SK-N-SH (cell line): Measurements from ENCODE around the gene FTO. TPM values are rescaled to one million over a fixed set of nuclear protein-coding genes. Genes with fewer than 3 reads are reported as not detected.
A peak's percentile ranks its signal among the peaks of the same experiment; 100 is the strongest.

Experiments used
- CTCF ChIA-PET: fragments of 300-600, 350-600 bp; formaldehyde crosslinking; extraction: SDS; loops from one replicate; lab custom pipeline; 2021; lab: Yijun Ruan, JAX
- POLR2A ChIA-PET: fragments of 350-600 bp; sonication (Branson Sonifier 250); formaldehyde crosslinking; extraction: SDS; loops from one replicate; lab custom pipeline; 2020; ENCODE audit warnings: antibody characterized with exemption, inconsistent platforms; lab: Yijun Ruan, JAX
- DNase-seq: peaks from one replicate; pipeline ENCODE4 v3.0.0; 2012
- H2AFZ ChIP-seq: fragments of 200-600 bp; sonication (generic); 2 replicates; pipeline ENCODE4 v1.8.1; 2016; ENCODE audit warnings: antibody characterized with exemption, mild to moderate bottlenecking, low read depth
- H3F3A ChIP-seq: fragments of 200-600 bp; sonication (generic); replicated peaks from 2 replicates; pipeline ENCODE3; 2016; ENCODE audit warnings: antibody characterized with exemption, mild to moderate bottlenecking; ENCODE audit not compliant: insufficient read depth
- H3K27ac ChIP-seq, 2 experiments: fragments of 200-500 bp in 1 of 2; fragments of 200-600 bp in 1 of 2; sonication (Bioruptor generic) in 1 of 2; sonication (generic), shearing (Covaris generic) in 1 of 2; 2 replicates each; pipeline versions ENCODE4 v1.5.1 to v1.6.1; 2014 to 2016; ENCODE audit warnings: low read depth in 2 of 2, inconsistent platforms in 1 of 2, low read length in 1 of 2, mild to moderate bottlenecking in 1 of 2, mixed read lengths in 1 of 2
- H3K27me3 ChIP-seq: fragments of 200-600 bp; sonication (generic), shearing (Covaris generic); 2 replicates; pipeline ENCODE4 v1.6.1; 2016; ENCODE audit warnings: mixed run types; ENCODE audit not compliant: insufficient read depth
- H3K36me3 ChIP-seq, 2 experiments: fragments of 200-500 bp in 1 of 2; fragments of 200-600 bp in 1 of 2; sonication (Bioruptor generic) in 1 of 2; sonication (generic) in 1 of 2; replicated peaks in 1 of 2; 2 replicates each; pipeline versions ENCODE3 to v1.5.1; 2014 to 2016; ENCODE audit warnings: low read length in 1 of 2, mild to moderate bottlenecking in 1 of 2; ENCODE audit not compliant: insufficient read depth in 2 of 2, control insufficient read depth in 1 of 2
- H3K4me1 ChIP-seq, 2 experiments: fragments of 200-500 bp in 1 of 2; fragments of 200-600 bp in 1 of 2; sonication (Bioruptor generic) in 1 of 2; sonication (generic), shearing (Covaris generic) in 1 of 2; 2 replicates each; pipeline versions ENCODE4 v1.5.1 to v1.6.1; 2014 to 2016; ENCODE audit warnings: low read depth in 1 of 2, low read length in 1 of 2, mixed run types in 1 of 2; ENCODE audit not compliant: insufficient read depth in 2 of 2, control insufficient read depth in 1 of 2
- H3K4me2 ChIP-seq: fragments of 200-600 bp; sonication (generic), shearing (Covaris generic); 2 replicates; pipeline ENCODE4 v1.6.1; 2017; ENCODE audit warnings: mixed run types
- H3K4me3 ChIP-seq, 2 experiments: fragments of 200-500 bp in 1 of 2; fragments of 200-600 bp in 1 of 2; sonication (Bioruptor generic) in 1 of 2; sonication (generic), shearing (Covaris generic) in 1 of 2; 2 replicates each; pipeline versions ENCODE4 v1.5.1 to v1.8.1; 2014 to 2016; ENCODE audit warnings: low read depth in 2 of 2, inconsistent platforms in 1 of 2, low read length in 1 of 2, mild to moderate bottlenecking in 1 of 2, mixed read lengths in 1 of 2, moderate library complexity in 1 of 2
- H3K79me2 ChIP-seq: fragments of 200-600 bp; sonication (generic); 2 replicates; pipeline ENCODE4 v1.8.1; 2017; ENCODE audit warnings: mild to moderate bottlenecking; ENCODE audit not compliant: insufficient read depth
- H3K9ac ChIP-seq: fragments of 200-600 bp; sonication (generic); 2 replicates; pipeline ENCODE4 v1.6.1; 2017; ENCODE audit warnings: mixed run types
- H3K9me2 ChIP-seq: fragments of 200-600 bp; sonication (generic); 2 replicates; pipeline ENCODE4 v1.6.1; 2017; ENCODE audit warnings: mixed run types
- H3K9me3 ChIP-seq: fragments of 200-600 bp; sonication (generic); 2 replicates; pipeline ENCODE4 v1.6.1; 2017; ENCODE audit warnings: mixed run types, mild to moderate bottlenecking, moderate library complexity
- H4K20me1 ChIP-seq: fragments of 200-600 bp; sonication (generic); 2 replicates; pipeline ENCODE4 v1.6.1; 2017; ENCODE audit warnings: mild to moderate bottlenecking, mixed run types; ENCODE audit not compliant: insufficient read depth
- EP300 ChIP-seq, 2 experiments: IDR thresholded peaks; 2 replicates each; pipeline versions ENCODE4 v1.4.0 to v1.6.1; 2012; ENCODE audit warnings: borderline replicate concordance in 1 of 2, low read depth in 1 of 2, low read length in 1 of 2
- FOSL2 ChIP-seq: IDR thresholded peaks from 2 replicates; pipeline ENCODE4 v1.4.0; 2012; ENCODE audit warnings: low read depth, mild to moderate bottlenecking, moderate library complexity, borderline replicate concordance
- GATA2 ChIP-seq: sonication (generic); formaldehyde crosslinking; IDR thresholded peaks from 2 replicates; pipeline ENCODE4 v1.5.0; 2020; ENCODE audit warnings: mild to moderate bottlenecking, missing genetic modification reagents
- JUND ChIP-seq: IDR thresholded peaks from 2 replicates; pipeline ENCODE4 v1.4.0; 2012
- NFIC ChIP-seq: IDR thresholded peaks from 2 replicates; pipeline ENCODE4 v1.4.0; 2012; ENCODE audit warnings: borderline replicate concordance
- POLR2AphosphoS5 ChIP-seq: IDR thresholded peaks from 2 replicates; pipeline ENCODE4 v1.6.1; 2012; ENCODE audit warnings: low read depth, low read length
- RCOR1 ChIP-seq: fragments of 150-350 bp; IDR thresholded peaks from 2 replicates; pipeline ENCODE4 v1.6.1; 2017; ENCODE audit warnings: antibody characterized with exemption, low read length
- TAF1 ChIP-seq: IDR thresholded peaks from 2 replicates; pipeline ENCODE4 v1.6.1; 2012; ENCODE audit warnings: low read depth, mild to moderate bottlenecking, low read length, moderate library complexity, borderline replicate concordance
- TCF12 ChIP-seq: IDR thresholded peaks from 2 replicates; pipeline ENCODE4 v1.4.0; 2012
- WGBS: methylation state at CpG from one replicate; pipeline ENCODE4 v1.1.6; 2017; ENCODE audit warnings: low lambda C conversion rate; 5-methylcytosine and 5-hydroxymethylcytosine counted together
- polyA plus RNA-seq, 3 experiments: library from polyadenylated mRNA; depleted of rRNA; stranded (reverse); fragments of >200 nt; gene quantifications; 2 replicates each; pipeline ENCODE4 v1.2.3, GENCODE V29; 2012
- TF ChIP-seq, protein P1 (sequence below): IDR thresholded peaks from 2 replicates; pipeline ENCODE4 v1.4.0; 2012; ENCODE audit warnings: low read depth, borderline replicate concordance
- TF ChIP-seq, protein P2 (sequence below): IDR thresholded peaks from 2 replicates; pipeline ENCODE4; 2012

Gene FTO
- polyA plus RNA-seq, 1 of the 3 experiments (the other 2 are of a cell fraction): 41.2 TPM

DNA sequence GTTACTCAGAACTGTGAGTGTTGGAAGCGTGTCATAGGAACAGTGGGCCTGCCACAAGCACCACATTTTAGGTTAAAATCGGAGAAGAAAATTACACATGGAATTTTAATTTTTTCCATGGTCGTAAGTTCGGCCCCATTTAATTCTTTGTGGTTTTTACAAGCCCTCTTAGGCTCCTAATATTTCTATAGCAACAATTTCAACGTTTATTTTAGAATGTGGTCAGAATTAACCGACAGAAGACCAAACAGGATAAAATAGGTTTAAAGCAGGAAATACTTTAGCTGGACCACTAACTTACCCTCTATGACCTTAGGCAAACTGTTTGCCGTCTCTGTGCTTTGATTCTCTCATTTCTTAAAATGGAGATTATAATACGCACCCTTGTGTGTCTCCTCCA, 69.9 kb downstream of the FTO start:
- TF ChIP-seq NFIC (no peak), POLR2AphosphoS5 (no peak)
- TF ChIP-seq, protein P1, sequence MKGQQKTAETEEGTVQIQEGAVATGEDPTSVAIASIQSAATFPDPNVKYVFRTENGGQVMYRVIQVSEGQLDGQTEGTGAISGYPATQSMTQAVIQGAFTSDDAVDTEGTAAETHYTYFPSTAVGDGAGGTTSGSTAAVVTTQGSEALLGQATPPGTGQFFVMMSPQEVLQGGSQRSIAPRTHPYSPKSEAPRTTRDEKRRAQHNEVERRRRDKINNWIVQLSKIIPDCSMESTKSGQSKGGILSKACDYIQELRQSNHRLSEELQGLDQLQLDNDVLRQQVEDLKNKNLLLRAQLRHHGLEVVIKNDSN: no peak
- TF ChIP-seq, all 33 proteins: peak for 0
- H3K9me3 ChIP-seq: no peaks in the 10 kb centered on the region
- no peaks in the 10 kb centered on the region for H3K27me3 ChIP-seq
- peaks cover 51% of the 10 kb centered on the region for H3K79me2 ChIP-seq
- no peak overlapping the region for H3K4me3 ChIP-seq
- H3K4me2 ChIP-seq: no peak overlapping the region
- POLR2A ChIA-PET: no interaction called here
- H4K20me1 ChIP-seq: peaks cover 14% of the 10 kb centered on the region
- H3F3A ChIP-seq: peaks cover 16% of the 10 kb centered on the region
- H2AFZ ChIP-seq: no peak overlapping the region
- H3K9me2 ChIP-seq: no peaks in the 10 kb centered on the region
- peaks cover 10 to 47% of the 10 kb centered on the region in 2 experiments for H3K4me1 ChIP-seq
- no peak overlapping the region for H3K9ac ChIP-seq
- no peak overlapping the region for H3K27ac ChIP-seq
- H3K36me3 ChIP-seq: no peaks in the 10 kb centered on the region
- DNase-seq: no peak
- 84% methylated on average over 8 of the region's 8 CpGs for whole genome bisulfite sequencing
- CTCF ChIA-PET: interaction anchor here (0.5 to 2.6 kb wide), 31 partner anchors 9 to 1598 kb away, joined by 3 to 19 read pairs (median 3); no protein-coding TSS in a partner anchor

DNA sequence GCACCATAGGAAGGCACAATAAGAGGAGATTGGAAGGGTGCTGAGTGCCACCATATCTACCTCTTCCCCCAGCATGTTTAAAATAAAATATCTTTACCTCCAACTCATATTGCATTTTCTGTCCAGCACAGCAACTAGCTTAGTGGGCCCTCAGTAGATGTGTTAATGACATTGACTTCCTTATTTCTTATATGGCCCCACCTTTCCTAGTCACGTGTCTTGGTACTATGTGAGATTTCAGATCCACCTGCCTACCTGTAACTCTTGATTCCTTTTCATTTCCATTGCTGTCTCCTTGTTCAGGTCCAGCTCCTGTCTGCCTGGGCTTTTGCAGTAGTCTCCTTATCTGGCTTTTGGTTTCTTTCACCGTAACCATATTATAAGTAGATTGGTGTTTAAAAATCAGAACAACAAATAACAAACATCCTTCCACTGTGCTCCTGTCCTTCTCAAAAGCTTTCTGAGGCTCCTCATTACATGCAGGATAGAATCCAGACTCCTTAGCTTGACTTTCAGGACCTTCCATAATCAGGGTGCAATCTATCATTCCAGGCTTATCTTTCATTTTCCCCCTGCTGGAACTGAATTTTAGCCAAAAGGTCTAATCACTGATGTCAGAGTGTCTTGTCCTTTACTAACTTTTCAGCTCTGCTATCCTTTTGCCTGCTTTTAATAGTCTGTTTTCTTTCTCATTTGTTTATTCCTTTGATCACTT, 71.3 kb downstream of the FTO start:
- Histone ChIP-seq H3K4me3 (0 out of 4 replicates have a peak overlapping the region, but pooled peaks of 1 of the 2 experiments have one; percentile 7), H3K27me3 (no peaks in the 10 kb centered on the region), H3K27ac (peak overlapping the region; percentile 69; a peak in 3 of 4 replicates), H4K20me1 (0 out of 2 replicates have a peak, but pooled peaks cover 2% of the 10 kb centered on the region), H3K9ac (peak overlapping the region; percentile 42; the same call in 1 of the 2 replicates), H3K36me3 (no peaks in the 10 kb centered on the region), H3K9me2 (no peaks in the 10 kb centered on the region), H2AFZ (peak overlapping the region; percentile 24; the same call in 1 of the 2 replicates), H3F3A (peaks cover 12% of the 10 kb centered on the region), H3K79me2 (peaks cover 54% of the 10 kb centered on the region), H3K9me3 (no peaks in the 10 kb centered on the region), H3K4me2 (peak overlapping the region; percentile 58), H3K4me1 (peaks cover 8 to 45% of the 10 kb centered on the region in 2 experiments)
- 96% methylated on average over 2 of the region's 2 CpGs for WGBS
- ChIA-PET POLR2A (no interaction called here), CTCF (interaction anchor here (0.9 to 2.6 kb wide), 8 partner anchors 11 to 1595 kb away, joined by 3 to 8 read pairs (median 3); no protein-coding TSS in a partner anchor)
- TF ChIP-seq POLR2AphosphoS5 (peak; percentile 26; the same call in 1 of the 2 replicates), TAF1 (no peak), EP300 (IDR thresholded peaks at IDR 0.05; ENCODE audit: borderline replicate concordance in 1 of 2, low read depth in 1 of 2, low read length in 1 of 2) (peak in 1 of 2 experiments; percentile 70; a peak in 1 of 4 replicates), NFIC (peak; percentile 80), JUND (peak; percentile 57), RCOR1 (no peak), GATA2 (CRISPR knock-in tag) (0 out of 2 replicates have a peak, but pooled peaks have one; percentile 19), FOSL2 (peak; percentile 1; the same call in 1 of the 2 replicates), TCF12 (peak; percentile 91)
- TF ChIP-seq, protein P2, sequence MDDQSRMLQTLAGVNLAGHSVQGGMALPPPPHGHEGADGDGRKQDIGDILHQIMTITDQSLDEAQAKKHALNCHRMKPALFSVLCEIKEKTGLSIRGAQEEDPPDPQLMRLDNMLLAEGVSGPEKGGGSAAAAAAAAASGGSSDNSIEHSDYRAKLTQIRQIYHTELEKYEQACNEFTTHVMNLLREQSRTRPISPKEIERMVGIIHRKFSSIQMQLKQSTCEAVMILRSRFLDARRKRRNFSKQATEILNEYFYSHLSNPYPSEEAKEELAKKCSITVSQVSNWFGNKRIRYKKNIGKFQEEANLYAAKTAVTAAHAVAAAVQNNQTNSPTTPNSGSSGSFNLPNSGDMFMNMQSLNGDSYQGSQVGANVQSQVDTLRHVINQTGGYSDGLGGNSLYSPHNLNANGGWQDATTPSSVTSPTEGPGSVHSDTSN: peak; percentile 85
- no peak for DNase-seq
